Activated CD4-positive, alpha-beta T cell treated with anti-CD3 and anti-CD28 coated beads, Interleukin-2, amount 50 U/mL, for 4 hours (primary cell): Measurements from ENCODE around the gene MPC1.
"Not testable (repeated sequence)": the region's sequence is repeated elsewhere in the genome, so short reads cannot be mapped to it uniquely, and the experiment has no call there.

Experiments
- DNase-seq, 2 experiments: peaks; one replicate each; pipeline ENCODE4 v3.0.0-alpha.2; 2020

Gene MPC1

GRCh38 chr6:166379103-166379586 lies 3.6 kb downstream of the MPC1 start:
- DNase-seq, result no peak

DNA sequence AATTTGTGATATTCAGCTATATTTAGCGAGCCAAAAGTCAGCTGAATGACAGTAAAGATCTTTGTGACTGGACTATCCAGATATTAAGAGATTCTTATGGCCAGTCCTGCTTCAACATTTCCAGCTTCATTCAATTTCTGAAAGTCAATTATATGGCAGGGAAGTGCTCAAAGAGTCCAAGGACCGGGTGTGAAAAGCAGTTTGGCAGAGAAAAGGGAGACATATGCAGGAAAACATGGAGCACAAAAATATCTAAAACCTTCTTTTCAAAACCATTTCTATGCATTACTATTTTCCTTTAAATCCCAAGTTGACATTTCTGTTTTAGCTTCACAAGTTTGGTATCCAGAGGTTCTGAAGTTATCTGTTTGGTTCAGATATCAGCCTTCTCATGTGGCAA lies 5.0 kb downstream of the MPC1 start:
- no peak for DNase-seq

DNA sequence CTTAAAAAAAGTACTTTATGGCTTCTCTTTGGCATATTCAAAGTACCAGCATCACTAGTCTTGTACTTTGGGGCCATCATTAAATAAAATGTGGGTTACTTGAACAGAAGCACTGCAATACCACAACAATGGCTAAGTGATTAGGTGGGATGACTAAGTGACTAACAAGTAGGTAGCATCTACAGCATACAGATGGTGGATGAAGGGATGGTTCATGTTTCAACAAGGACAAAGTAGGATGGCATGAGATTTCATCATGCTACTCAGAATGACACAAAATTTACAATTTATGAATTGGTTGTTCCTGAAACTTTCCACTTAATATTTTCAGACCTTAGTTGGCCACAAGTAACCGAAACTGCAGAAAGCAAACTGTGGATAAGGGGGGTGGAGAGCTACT lies 7.7 kb downstream of the MPC1 start:
- no peak for DNase-seq

GRCh38 chr6:166370489-166370888 lies 12.3 kb downstream of the MPC1 start:
- DNase-seq, result no peak

DNA sequence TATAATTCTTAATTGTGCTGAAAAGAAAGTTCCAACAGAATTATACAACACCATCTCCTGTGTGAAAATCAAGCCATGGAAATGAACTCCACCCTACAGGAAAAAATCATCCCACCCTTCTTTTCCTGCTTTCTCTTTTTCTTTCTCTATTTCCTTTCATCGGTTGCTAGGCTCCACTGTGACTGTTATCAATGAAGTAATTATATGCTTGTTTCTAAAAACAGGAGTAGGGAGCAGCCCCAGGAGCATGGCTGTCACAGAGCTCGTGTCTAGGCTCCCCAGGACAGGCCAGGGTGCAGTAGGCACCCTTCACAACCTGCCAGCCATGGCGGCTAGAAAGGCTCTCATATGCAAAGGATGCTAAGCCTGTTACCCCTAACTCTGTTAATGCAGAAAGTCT lies 13.0 kb downstream of the MPC1 start:
- DNase-seq, result no peak

DNA sequence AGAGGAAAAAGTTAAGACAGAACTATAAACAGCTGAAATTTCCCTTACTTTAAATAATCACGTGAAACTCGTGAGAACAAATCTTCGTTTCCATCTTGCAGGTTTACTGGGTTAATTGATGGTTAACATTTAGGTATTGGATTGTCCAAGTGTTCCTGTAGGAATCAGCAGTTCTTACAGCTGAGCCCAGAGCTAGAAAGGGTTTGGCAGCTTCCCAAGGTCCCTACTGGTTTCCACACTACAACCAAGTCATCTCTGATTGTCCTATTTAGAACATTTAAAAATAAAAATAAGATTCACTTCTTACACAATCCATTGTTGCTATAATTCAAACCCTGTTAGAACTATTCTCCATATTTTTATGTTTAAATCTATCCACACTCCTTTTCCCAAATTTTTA lies 15.8 kb downstream of the MPC1 start:
- no peak for DNase-seq

GRCh38 chr6:166365806-166366205 lies 16.9 kb downstream of the MPC1 start:
- DNase-seq, result no peak

- no peak for DNase-seq
These were observed 17.5 kb downstream of the MPC1 start for GRCh38 chr6:166365221-166365620.

- DNase-seq, result no peak
These were observed 18.3 kb downstream of the MPC1 start for GRCh38 chr6:166364456-166364855.

DNA sequence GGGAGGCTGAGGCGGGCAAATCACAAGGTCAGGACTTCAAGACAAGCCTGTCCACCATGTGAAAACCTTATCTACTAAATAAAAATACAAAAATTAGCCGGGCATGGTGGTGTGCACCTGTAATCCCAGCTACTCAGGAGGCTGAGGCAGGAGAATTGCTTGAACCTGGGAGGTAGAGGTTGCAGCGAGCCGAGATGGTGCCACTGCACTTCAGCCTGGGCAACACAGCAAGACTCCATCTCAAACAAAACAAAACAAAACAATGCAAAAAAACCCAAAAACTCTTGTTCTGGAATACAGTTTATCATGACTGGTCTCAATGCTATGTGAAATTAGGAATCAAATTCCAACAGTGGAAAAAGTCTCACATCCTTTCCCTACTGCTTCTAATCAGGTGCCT lies 20.3 kb downstream of the MPC1 start:
- not testable (repeated sequence) for DNase-seq

DNA sequence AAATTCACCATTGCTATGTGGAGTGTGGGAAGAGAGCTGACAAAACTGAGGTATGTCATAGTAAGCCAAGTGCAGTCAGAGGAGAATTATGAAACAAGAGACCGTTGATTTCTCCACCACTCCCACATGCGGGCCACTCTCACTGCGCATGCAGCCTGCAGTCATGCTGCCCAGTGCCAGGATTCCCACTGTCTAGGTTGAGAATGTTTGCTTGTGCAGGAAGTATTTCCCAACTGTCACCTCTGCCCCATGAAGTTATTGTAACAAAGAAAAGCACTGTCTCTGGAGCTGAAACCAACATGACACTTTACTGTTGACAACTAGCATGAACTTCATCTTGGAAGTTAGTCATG lies 21.7 kb downstream of the MPC1 start:
- no peak for DNase-seq

GRCh38 chr6:166360243-166361076 lies 22.3 kb downstream of the MPC1 start:
- DNase-seq, result no peak

DNA sequence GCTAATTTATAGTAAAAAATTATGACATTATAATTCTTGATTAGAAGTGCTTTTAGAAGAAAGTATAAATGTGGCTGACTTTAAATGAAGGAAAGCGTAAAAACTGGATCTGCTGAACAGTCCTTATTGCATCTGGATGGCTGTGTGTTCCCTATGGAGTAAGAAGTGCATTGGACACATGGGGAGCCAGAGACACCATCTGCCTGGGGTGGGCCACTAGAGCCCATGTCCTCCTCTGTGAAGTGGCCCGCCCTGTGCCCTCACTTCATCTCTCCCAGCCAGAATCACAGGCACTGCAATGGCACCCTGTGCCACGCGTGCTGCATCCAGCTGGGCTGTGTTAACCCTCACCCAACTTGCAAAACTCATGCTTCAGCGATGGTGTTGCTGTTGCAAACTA lies 27.2 kb downstream of the MPC1 start:
- DNase-seq, result no peak

GRCh38 chr6:166354965-166355364 lies 27.8 kb downstream of the MPC1 start:
- no peak for DNase-seq

DNA sequence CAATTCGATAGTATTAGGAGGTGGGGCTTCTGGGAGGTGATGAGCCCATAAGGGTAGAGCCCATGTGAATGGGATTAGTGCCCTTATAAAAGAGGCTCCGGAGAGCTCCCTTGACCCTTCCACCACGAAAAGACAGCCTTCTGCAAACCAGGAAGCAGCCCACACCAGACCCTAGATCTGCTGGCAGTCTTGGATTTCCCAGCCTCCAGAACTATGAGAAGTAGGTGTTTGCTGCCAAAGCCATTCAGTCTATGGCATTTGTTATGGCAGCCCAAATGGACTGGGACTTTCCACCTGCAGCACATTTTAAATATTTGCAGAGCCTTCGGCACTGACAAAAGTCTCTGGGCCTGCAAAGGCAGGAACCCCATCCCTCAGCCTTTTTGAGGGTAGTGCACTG lies 28.6 kb downstream of the MPC1 start:
- DNase-seq, result no peak

DNA sequence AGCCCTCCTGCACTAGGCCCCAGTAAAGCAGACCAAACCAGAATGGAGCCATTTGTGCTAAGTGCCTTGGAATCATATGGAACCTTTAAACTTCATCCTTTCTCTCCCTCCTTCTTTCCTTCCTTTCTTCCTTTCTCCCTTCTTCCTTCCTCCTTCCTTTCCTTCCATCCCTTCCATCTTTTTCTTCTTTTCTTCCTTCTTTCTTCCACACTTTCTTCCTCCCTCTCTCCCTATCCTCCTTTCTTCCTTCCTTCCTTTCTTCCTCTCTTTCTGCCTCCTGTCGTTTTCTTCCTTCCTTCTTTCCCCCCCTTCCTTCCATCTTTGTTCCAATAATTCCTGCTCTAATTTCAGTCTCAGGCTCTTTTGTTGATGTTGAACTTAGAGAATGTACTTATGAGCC lies 29.2 kb downstream of the MPC1 start:
- no peak for DNase-seq

- no peak for DNase-seq
These were observed 29.8 kb downstream of the MPC1 start for GRCh38 chr6:166352923-166353322.

- DNase-seq, result no peak
These were observed 30.9 kb downstream of the MPC1 start for GRCh38 chr6:166351715-166352285.

DNA sequence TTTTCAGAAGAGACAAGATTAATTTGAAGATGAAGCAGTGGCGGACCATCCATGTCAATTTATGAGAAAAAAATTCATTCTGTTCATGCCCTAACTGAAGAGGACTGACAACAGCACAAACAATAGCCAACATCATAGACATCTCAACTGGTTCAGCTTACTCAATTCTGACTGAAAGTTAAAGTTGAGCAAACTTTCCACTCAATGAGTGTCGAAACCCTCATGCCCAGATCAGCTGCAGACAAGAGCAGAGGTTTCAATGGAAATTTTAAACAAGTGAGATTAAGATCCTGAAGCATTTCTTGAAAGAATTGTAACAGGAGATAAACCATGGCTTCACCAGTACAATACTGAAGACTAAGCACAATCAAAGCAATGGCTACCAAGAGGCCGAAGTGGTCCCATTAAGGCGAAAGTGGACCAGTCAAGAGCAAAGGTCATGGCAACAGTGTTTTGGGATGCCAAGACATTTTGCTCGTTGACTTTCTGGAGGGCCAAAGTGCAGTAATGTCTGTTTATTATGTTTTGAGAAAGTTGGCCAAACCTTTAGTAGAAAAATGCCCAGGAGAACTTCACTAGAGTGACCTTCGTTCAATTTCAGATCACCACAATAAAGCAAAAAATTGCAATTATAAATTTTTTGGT lies 34.3 kb downstream of the MPC1 start:
- DNase-seq, result no peak

DNA sequence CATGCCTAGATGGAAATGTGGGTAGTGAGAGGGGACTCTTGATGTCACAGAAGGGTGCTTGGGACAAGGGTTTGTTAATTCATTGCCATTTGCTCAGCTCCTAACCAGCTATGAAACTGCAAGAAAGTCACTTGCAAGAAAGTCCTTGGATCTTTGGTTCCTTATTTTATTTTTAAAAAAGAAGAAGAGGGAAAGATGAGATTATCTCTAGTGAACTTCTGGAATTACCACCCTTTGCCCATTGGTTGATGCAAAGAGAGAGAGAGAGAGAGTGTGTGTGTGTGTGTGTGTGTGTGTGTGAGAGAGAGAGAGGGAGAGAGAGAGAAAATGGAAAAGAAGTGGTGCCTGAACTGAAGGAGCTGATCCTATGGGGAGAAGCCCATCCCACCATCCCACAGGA lies 35.8 kb downstream of the MPC1 start:
- DNase-seq, result no peak

DNA sequence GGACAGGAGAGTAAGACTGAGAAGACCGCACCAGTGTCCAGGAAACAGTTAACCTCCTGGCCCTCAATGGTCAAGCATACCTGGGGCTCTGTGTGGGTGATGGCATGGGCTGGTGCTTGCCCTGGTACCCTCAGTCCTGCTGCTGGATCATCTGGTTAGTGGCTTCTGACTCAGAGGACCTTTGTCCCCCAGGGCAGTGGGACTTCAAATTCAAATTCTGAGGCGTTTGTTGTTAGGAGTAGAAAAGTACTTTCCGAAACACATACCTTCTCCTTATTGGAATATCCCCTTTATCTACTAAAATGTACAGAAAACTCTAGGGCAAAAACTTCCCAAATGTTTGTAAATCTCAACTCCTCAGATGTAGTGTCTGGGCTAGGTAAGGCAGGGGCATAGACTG lies 36.3 kb downstream of the MPC1 start:
- no peak for DNase-seq

DNA sequence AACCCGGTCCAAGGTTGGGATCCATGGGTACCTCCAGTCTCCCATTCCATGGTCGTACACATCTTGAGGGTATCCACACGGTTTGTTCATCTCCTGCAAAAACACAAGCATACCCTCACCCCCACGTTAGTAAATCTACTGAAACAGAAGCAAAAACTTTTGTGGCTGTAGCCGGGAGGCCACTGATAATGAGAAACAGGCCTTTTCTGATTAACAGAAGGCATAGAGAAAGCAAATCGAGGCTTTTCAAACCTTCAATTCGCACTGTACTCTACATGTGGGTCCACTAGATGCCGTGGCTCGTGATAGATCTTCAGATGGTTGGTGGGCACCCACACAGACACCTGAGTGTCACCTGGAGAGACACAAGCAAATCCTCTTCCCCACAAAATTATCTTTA lies 37.1 kb downstream of the MPC1 start:
- DNase-seq, result not testable (repeated sequence)

DNA sequence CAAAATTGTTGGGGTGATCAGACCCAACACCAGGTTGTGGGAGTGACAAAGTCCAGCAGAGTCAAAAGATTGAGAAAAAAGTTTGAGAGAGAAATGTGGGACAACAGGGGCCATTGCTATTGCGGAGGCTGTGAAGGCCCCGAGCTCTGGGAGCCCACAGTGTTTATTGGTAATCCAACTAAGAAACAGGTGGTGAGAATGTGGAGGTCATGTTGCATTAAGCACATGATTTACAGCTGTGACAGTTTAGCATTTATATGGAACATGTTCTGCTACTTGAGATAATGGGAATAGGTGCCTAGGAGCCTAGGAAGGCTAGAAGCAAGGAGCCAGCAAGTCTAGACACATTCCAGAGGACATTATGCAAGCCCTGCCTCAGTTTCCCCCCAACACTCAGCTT lies 37.8 kb downstream of the MPC1 start:
- not testable (repeated sequence) for DNase-seq

DNA sequence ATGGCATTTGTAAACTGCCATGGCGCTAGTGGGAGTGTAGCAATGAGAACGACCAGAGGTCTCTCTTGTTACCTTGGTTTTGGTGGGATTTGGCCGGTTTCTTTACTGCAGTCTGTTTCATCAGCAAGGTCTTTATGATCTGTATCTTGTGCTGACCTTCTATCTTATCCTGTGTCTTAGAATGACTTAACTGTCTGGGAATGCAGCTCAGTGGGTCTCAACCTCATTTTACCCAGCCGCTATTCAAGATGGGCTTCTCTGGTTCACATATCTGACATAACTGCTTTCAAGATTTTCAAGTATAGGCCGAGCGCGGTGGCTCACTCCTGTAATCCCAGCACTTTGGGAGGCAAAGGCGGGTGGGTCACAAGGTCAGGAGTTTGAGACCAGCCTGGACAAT lies 38.5 kb downstream of the MPC1 start:
- no peak for DNase-seq
